Thyroid gland (tissue), 4 donors: ENCODE data around the gene PRSS38.

Experiments
- CTCF ChIP-seq, 6 experiments: fragments of 200-600 bp in 3 of 6; fragments of 450-650 bp in 3 of 6; sonication (generic) in 3 of 6; IDR thresholded peaks; one replicate each; pipeline ENCODE4 v1.5.1; 2016 to 2019; ENCODE audit warnings: antibody characterized with exemption in 6 of 6, mild to moderate bottlenecking in 2 of 6, inconsistent platforms in 1 of 6, moderate library complexity in 1 of 6
- POLR2A ChIP-seq, 2 donors: fragments of 450-650 bp; IDR thresholded peaks; one replicate each; pipeline ENCODE4 v1.6.1; 2017; ENCODE audit warnings: antibody characterized with exemption in 2 of 2, mild to moderate bottlenecking in 2 of 2, moderate library complexity in 1 of 2

GRCh38 chr1:227769936-227770494 is 45.5 kb upstream of the PRSS38 start:
- TF ChIP-seq POLR2A (IDR thresholded peaks at IDR 0.05) (no peak), CTCF (IDR thresholded peaks at IDR 0.05) (no peak)
